ENCODE results near the gene GANAB. TPM values are rescaled to one million over a fixed set of nuclear protein-coding genes. Genes with fewer than 3 reads are reported as not detected.

Gene GANAB
- total and polyA plus RNA-seq, 2 of the 13 experiments (the other 11 are each of a cell fraction or from before 2014, with no cell fraction given): 99.5 to 234 TPM

DNA sequence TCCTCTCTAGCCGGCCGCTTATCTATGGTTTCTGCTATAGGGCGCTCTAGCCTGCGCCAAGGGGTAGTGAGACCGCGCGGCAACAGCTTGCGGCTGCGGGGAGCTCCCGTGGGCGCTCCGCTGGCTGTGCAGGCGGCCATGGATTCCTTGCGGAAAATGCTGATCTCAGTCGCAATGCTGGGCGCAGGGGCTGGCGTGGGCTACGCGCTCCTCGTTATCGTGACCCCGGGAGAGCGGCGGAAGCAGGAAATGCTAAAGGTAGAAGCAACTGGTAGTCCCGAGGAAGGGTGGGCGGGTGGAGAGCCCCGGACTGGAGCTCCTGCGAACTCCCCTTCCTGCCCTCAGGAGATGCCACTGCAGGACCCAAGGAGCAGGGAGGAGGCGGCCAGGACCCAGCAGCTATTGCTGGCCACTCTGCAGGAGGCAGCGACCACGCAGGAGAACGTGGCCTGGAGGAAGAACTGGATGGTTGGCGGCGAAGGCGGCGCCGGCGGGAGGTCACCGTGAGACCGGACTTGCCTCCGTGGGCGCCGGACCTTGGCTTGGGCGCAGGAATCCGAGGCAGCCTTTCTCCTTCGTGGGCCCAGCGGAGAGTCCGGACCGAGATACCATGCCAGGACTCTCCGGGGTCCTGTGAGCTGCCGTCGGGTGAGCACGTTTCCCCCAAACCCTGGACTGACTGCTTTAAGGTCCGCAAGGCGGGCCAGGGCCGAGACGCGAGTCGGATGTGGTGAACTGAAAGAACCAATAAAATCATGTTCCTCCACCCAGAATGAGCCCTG is 25.4 kb upstream of the GANAB start, which contains the start of the genes LBHD1 and UQCC3 (continued):
- TF ChIP-seq, protein P1, sequence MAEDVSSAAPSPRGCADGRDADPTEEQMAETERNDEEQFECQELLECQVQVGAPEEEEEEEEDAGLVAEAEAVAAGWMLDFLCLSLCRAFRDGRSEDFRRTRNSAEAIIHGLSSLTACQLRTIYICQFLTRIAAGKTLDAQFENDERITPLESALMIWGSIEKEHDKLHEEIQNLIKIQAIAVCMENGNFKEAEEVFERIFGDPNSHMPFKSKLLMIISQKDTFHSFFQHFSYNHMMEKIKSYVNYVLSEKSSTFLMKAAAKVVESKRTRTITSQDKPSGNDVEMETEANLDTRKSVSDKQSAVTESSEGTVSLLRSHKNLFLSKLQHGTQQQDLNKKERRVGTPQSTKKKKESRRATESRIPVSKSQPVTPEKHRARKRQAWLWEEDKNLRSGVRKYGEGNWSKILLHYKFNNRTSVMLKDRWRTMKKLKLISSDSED (CRISPR knock-in tag; IDR thresholded peaks at IDR 0.05): no peak
- TF ChIP-seq, protein P2, sequence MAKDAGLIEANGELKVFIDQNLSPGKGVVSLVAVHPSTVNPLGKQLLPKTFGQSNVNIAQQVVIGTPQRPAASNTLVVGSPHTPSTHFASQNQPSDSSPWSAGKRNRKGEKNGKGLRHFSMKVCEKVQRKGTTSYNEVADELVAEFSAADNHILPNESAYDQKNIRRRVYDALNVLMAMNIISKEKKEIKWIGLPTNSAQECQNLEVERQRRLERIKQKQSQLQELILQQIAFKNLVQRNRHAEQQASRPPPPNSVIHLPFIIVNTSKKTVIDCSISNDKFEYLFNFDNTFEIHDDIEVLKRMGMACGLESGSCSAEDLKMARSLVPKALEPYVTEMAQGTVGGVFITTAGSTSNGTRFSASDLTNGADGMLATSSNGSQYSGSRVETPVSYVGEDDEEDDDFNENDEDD (CRISPR knock-in tag; IDR thresholded peaks at IDR 0.05; ENCODE audit: borderline replicate concordance): no peak; the same call in 1 of the 2 replicates
- TF ChIP-seq MZF1 (CRISPR knock-in tag; IDR thresholded peaks at IDR 0.05; ENCODE audit: borderline replicate concordance) (0 out of 2 replicates have a peak, but pooled peaks have one; percentile 19), ZFP36 (IDR thresholded peaks at IDR 0.05; ENCODE audit: borderline replicate concordance, low read depth, low read length, partially characterized antibody) (no peak), NKX3-1 (CRISPR knock-in tag; IDR thresholded peaks at IDR 0.05) (no peak; the same call in 1 of the 2 replicates), ZFX (CRISPR knock-in tag; IDR thresholded peaks at IDR 0.05; ENCODE audit: low read depth) (peak; percentile 68; the same call in 1 of the 2 replicates), ZFP90 (CRISPR knock-in tag; IDR thresholded peaks at IDR 0.05; ENCODE audit: borderline replicate concordance) (no peak; the same call in 1 of the 2 replicates), ZNF562 (CRISPR knock-in tag; IDR thresholded peaks at IDR 0.05; ENCODE audit: borderline replicate concordance) (no peak), ZBTB20 (CRISPR knock-in tag; IDR thresholded peaks at IDR 0.05; ENCODE audit: borderline replicate concordance, low read depth) (no peak; the same call in 1 of the 2 replicates), HDAC1 (CRISPR knock-in tag; IDR thresholded peaks at IDR 0.05) (peak; percentile 68; the same call in 1 of the 2 replicates), ZNF761 (CRISPR knock-in tag; conservative IDR thresholded peaks at IDR 0.05) (no peak; the same call in 1 of the 2 replicates), ZNF703 (CRISPR knock-in tag; IDR thresholded peaks at IDR 0.05; ENCODE audit: borderline replicate concordance) (no peak; the same call in 1 of the 2 replicates), POLR2A (IDR thresholded peaks at IDR 0.05; ENCODE audit: insufficient read depth in 1 of 2, low read depth in 2 of 2, low read length in 2 of 2) (peak; percentile 80 to 82), RXRA (CRISPR knock-in tag; IDR thresholded peaks at IDR 0.05) (peak; percentile 73), PITX1 (CRISPR knock-in tag; IDR thresholded peaks at IDR 0.05) (peak; percentile 69), ZNF75D (CRISPR knock-in tag; IDR thresholded peaks at IDR 0.05; ENCODE audit: borderline replicate concordance) (no peak), GATAD2A (CRISPR knock-in tag; IDR thresholded peaks at IDR 0.05) (0 out of 2 replicates have a peak, but pooled peaks have one; percentile 34)
- TF ChIP-seq, protein P3, sequence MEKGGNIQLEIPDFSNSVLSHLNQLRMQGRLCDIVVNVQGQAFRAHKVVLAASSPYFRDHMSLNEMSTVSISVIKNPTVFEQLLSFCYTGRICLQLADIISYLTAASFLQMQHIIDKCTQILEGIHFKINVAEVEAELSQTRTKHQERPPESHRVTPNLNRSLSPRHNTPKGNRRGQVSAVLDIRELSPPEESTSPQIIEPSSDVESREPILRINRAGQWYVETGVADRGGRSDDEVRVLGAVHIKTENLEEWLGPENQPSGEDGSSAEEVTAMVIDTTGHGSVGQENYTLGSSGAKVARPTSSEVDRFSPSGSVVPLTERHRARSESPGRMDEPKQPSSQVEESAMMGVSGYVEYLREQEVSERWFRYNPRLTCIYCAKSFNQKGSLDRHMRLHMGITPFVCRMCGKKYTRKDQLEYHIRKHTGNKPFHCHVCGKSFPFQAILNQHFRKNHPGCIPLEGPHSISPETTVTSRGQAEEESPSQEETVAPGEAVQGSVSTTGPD (CRISPR knock-in tag; IDR thresholded peaks at IDR 0.05): 0 out of 2 replicates have a peak, but pooled peaks have one; percentile 34
- TF ChIP-seq, protein P4, sequence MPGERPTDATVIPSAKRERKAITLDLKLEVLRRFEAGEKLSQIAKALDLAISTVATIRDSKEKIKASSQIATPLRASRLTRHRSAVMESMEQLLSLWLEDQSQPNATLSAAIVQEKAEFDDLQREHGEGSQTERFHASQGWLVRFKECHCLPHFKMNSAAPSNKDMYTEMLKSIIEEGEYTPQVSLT (CRISPR knock-in tag; IDR thresholded peaks at IDR 0.05; ENCODE audit: borderline replicate concordance, low read depth): no peak
- TF ChIP-seq, protein P5, sequence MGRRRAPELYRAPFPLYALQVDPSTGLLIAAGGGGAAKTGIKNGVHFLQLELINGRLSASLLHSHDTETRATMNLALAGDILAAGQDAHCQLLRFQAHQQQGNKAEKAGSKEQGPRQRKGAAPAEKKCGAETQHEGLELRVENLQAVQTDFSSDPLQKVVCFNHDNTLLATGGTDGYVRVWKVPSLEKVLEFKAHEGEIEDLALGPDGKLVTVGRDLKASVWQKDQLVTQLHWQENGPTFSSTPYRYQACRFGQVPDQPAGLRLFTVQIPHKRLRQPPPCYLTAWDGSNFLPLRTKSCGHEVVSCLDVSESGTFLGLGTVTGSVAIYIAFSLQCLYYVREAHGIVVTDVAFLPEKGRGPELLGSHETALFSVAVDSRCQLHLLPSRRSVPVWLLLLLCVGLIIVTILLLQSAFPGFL (CRISPR knock-in tag; IDR thresholded peaks at IDR 0.05): no peak
- TF ChIP-seq, protein P6, sequence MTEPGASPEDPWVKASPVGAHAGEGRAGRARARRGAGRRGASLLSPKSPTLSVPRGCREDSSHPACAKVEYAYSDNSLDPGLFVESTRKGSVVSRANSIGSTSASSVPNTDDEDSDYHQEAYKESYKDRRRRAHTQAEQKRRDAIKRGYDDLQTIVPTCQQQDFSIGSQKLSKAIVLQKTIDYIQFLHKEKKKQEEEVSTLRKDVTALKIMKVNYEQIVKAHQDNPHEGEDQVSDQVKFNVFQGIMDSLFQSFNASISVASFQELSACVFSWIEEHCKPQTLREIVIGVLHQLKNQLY (CRISPR knock-in tag; IDR thresholded peaks at IDR 0.05): no peak
